Measurements from ENCODE around the gene G3BP1. TPM values are rescaled to one million over a fixed set of nuclear protein-coding genes. Genes with fewer than 3 reads are reported as not detected.
A peak's percentile ranks its signal among the peaks of the same experiment; 100 is the strongest.

Gene G3BP1
- total and polyA plus RNA-seq, 9 of the 15 experiments (the other 6 are each of a cell fraction or from before 2014, with no cell fraction given): 54.7 to 264 (median 105) TPM

DNA sequence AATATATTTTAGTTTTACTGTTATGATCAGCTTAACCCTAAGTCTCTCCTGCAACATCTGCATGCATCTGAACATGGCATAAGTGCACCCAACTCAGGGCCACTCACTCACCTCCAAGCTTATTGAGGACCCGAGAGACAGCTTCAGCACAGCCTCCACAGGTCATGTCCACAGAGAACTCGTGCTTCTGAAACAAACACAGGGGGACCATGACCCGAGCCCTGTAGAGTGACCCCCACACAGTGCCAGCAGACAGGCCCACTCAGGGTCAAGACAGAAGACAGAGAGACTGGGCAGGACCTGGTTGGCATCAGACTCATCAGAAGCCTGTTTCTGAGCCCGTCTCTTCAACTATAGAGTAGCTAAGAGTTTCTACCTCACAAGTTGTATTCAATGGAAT lies 20.2 kb upstream of the G3BP1 start (continued):
- TF ChIP-seq, protein P1, sequence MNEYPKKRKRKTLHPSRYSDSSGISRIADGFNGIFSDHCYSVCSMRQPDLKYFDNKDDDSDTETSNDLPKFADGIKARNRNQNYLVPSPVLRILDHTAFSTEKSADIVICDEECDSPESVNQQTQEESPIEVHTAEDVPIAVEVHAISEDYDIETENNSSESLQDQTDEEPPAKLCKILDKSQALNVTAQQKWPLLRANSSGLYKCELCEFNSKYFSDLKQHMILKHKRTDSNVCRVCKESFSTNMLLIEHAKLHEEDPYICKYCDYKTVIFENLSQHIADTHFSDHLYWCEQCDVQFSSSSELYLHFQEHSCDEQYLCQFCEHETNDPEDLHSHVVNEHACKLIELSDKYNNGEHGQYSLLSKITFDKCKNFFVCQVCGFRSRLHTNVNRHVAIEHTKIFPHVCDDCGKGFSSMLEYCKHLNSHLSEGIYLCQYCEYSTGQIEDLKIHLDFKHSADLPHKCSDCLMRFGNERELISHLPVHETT (CRISPR knock-in tag; conservative IDR thresholded peaks at IDR 0.05 in 1 of 2, IDR thresholded peaks at IDR 0.05 in 1 of 2): no peak
- no peak for TF ChIP-seq SRSF7 (optimal IDR thresholded peaks at IDR 0.05; ENCODE audit: low read depth, low read length)
- no peak for TF ChIP-seq MAFF (IDR thresholded peaks at IDR 0.05; ENCODE audit: low read length)
- TF ChIP-seq EP400 (IDR thresholded peaks at IDR 0.05): no peak

DNA sequence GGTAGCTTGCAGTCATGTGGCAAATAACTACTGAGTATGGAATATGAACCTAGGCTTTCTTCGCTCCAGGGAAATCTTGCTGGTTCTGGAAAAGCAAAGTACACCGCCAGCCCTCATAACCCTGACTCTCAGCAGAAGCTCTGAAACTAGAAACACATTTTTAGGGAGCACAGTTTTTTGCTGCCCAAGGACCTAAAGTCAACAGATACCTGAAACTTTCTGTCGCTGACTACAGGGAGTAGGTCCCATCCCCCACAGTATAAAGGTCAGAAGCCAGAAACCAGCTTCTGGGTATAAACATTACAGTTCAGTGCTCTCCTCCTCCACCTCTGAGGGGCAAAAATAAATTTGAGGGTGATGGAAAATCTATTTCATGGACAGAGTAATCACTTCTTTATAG lies 16.4 kb upstream of the G3BP1 start:
- WGBS (ENCODE audit: insufficient coverage, low coverage, missing lambda C conversion rate): 56% methylated on average over 3 of the region's 3 CpGs
- Histone ChIP-seq H3K27ac (ENCODE audit: extremely low read depth, low read depth, low read length) (peak overlapping the region; percentile 29; the same call in 1 of the 3 replicates), H3K4me1 (replicated peaks in 1 of 2; ENCODE audit: control insufficient read depth in 2 of 2, insufficient read depth in 2 of 2, low read length in 2 of 2) (peaks cover 10 to 30% of the 10 kb centered on the region in 2 experiments), H2AFZ (ENCODE audit: low read depth, low read length) (no peak overlapping the region), H3K9me1 (ENCODE audit: control insufficient read depth, insufficient read depth, low read length) (no peaks in the 10 kb centered on the region), H3K36me3 (ENCODE audit: control insufficient read depth, insufficient read depth, low read length) (peaks cover 20% of the 10 kb centered on the region; the same call in 1 of the 3 replicates), H3K9me3 (replicated peaks; ENCODE audit: control insufficient read depth, insufficient read depth, low read depth, low read length) (no peaks in the 10 kb centered on the region), H3K79me2 (ENCODE audit: control insufficient read depth, insufficient read depth, low read length) (peaks cover 35% of the 10 kb centered on the region), H3K4me3 (no peak overlapping the region), H4K20me1 (replicated peaks; ENCODE audit: control insufficient read depth, insufficient read depth, low read length) (no peaks in the 10 kb centered on the region; the same call in 1 of the 2 replicates), H3K9ac (ENCODE audit: insufficient read depth in 1 of 2, low read depth in 2 of 2, low read length in 2 of 2) (no peak overlapping the region; a peak in 1 of 4 replicates), H3K27me3 (ENCODE audit: control insufficient read depth in 2 of 2, insufficient read depth in 2 of 2, low read length in 2 of 2) (no peaks in the 10 kb centered on the region), H3K4me2 (ENCODE audit: insufficient read depth, low read length) (peak overlapping the region; percentile 20; the same call in 1 of the 2 replicates)
- intact Hi-C loops (cut with micrococcal nuclease): no loop called here
- DNase-seq (ENCODE audit: extremely low read depth in 1 of 4, low spot score in 3 of 4) (peak in 2 of 4 experiments; percentile 27 to 43), ATAC-seq (no peak), FAIRE-seq (peak; percentile 11)
- BruUV-seq (replicated peaks): no TSS peak
- CTCF ChIA-PET (ENCODE audit: low intra/inter-chr PET ratio): interaction anchor here (0.6 to 0.7 kb wide), 2 partner anchors 8 to 96 kb away, joined by 3 to 4 read pairs; no protein-coding TSS in a partner anchor
- in situ Hi-C loops (cut with MboI): no loop called here
- POLR2A ChIA-PET: interaction anchor here (0.6 to 7.0 kb wide), 3 partner anchors 11 to 34 kb away, joined by 4 to 56 read pairs (median 4); partner anchors contain the start of gene G3BP1
- TF ChIP-seq RUNX1 (IDR thresholded peaks at IDR 0.05; ENCODE audit: low read depth) (no peak), RFX7 (CRISPR knock-in tag; IDR thresholded peaks at IDR 0.05) (no peak), CTBP1 (IDR thresholded peaks at IDR 0.05; ENCODE audit: borderline replicate concordance) (no peak), DPF2 (IDR thresholded peaks at IDR 0.05) (0 out of 2 replicates have a peak, but pooled peaks have one; percentile 10), RBM17 (IDR thresholded peaks at IDR 0.05; ENCODE audit: borderline replicate concordance, low read depth, low read length) (no peak), ZNF197 (CRISPR knock-in tag; IDR thresholded peaks at IDR 0.05; ENCODE audit: low read depth) (no peak), ETV1 (tag; conservative IDR thresholded peaks at IDR 0.05; ENCODE audit: low read depth) (no peak)
- TF ChIP-seq, protein P2, sequence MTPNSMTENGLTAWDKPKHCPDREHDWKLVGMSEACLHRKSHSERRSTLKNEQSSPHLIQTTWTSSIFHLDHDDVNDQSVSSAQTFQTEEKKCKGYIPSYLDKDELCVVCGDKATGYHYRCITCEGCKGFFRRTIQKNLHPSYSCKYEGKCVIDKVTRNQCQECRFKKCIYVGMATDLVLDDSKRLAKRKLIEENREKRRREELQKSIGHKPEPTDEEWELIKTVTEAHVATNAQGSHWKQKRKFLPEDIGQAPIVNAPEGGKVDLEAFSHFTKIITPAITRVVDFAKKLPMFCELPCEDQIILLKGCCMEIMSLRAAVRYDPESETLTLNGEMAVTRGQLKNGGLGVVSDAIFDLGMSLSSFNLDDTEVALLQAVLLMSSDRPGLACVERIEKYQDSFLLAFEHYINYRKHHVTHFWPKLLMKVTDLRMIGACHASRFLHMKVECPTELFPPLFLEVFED (CRISPR knock-in tag; conservative IDR thresholded peaks at IDR 0.05): no peak

Data from K562 (cell line).